NCI-H2196 (cell line): ENCODE results near the gene BTBD18.

ENCODE experiments used
- DNase-seq: peaks from one replicate; lab custom pipeline; 2025; ENCODE audit not compliant: unreplicated experiment; lab: John Stamatoyannopoulos, UW

The BTBD18 gene

DNA sequence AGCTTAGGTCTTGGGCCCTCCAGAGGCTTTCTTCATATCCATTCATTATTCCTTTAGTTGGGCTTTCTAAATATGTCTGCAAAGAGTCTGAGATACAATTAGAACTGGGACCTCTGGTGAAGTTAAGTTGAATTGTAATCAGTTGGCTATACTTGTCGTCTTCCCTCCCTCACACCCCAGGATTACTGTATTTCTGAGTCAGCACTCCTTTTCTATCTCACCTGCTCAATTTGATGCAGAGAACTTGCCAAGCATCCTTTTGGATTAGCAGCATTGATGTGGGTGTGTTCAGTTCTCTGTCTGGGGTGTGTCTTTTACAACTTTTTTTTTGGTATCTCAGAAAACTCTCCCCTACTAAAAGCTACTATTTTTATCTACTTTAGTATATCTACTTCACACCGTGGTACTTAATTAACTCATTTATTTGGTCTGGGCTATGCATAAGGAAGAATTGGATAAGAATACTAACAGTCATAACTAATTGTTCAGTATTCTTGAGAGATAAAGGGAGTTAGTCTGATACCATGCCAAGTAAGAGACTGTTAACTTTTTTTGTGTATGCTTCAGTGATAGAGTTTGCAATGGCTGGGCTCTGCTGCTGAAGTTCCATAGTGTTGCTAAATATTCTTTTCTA, 25.1 kb upstream of the BTBD18 start:
- no peak for DNase-seq

DNA sequence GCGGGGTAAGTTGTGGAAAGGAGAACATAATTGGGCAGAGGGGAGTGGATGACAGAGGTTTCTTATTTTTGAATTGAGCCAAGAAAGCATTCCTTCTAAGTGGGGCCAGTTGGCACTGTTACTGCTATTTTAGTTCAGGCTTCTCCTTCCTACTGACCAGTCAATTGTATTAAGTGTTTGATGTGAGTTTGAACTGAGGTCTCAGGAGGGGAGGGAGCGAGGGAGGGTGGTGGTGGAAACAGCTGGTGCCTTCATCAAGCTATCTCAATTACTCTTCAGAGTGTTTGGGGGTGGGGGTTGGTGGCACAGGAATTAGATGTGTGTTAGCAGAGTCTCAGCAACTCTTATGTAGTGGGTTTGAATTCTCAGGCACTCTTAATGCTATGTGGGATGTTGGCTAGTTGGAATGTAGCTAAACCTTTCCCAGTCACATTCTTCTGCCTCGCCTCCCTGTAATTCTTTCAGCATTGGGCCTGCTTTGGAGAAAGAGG, 24.5 kb upstream of the BTBD18 start:
- no peak for DNase-seq

DNA sequence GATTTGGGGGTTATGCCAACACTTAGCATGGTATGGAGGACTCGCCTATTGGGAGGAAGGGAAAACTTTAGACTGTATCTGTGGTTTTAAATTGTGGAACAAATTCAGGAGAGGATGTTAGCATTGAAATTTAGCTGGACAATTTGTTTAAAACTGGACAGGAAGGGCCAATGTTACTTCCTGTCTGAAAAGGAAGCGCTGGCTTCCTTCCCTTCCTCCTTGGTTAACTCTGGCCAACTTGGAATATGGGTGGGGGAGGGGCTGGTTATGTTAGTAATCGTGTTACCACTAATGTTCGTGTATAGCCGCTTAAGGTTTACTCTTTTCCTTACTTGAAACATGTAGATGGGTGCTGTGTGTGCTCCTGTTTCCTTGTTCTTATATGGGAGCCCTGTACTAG, 23.9 kb upstream of the BTBD18 start:
- DNase-seq: no peak

DNA sequence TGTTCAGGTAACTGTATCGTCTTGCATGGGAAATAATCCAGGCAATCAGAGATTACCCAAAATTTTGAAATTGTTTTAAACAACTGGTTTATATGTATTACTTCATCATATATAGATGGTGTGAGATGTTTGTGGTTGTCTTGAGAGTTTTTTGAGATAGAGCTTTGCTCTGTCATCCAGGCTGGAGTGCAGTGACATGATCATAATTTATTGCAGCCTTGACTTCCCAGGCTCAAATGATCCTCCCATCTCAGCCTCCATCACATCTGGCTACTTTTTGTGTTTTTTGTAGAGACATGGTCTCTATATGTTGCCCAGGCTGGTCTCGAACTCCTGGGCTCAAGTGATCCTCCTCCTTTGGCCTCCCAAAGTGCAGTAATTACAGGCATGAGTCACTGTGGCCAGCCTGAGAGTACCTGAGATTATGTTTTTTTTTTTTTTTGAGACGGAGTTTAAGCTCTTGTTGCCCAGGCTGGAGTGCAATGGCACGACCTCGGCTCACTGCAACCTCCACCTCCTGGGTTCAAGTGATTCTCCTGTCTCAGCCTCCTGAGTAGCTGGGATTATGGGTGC, 21.5 kb upstream of the BTBD18 start:
- DNase-seq: no peak

DNA sequence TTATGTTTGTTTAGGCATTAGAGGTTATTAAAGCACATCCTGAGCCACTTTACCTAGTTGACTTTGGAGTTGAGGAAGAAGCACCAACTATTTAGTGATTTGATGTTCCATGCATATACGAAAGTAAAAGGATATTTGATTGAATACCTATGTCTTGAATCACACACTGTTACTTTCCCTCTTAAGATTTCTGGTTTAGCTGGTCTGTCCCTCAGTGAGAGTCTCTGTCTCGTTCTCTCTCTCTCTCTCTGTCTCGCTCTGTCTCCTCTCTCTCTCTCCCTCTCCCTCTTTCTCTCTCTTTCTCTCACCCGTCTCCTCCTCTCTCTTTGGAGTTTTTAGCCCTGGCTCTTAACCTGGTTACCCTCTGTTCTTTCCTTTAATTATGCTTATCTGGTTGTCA, 20.9 kb upstream of the BTBD18 start:
- DNase-seq: no peak

DNA sequence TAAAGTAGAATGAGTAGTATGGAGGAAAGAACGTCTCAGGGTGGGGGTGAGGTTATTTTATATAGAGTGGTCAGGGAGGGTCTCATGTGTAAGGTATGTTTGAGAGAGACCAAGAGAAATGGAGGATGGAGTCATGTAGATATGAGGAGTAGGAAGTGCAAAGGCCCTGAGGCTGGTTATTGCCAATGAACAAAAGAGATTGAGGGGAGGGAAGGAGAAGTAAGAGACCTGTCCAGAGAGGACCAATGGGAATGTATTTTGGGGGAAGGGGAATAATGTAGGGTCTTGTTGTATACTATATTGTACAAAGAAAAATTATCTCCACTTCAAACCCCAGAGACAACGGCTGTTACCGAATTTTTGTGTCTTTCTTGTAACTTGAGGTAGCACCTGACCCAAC, 19.7 kb upstream of the BTBD18 start:
- no peak for DNase-seq

DNA sequence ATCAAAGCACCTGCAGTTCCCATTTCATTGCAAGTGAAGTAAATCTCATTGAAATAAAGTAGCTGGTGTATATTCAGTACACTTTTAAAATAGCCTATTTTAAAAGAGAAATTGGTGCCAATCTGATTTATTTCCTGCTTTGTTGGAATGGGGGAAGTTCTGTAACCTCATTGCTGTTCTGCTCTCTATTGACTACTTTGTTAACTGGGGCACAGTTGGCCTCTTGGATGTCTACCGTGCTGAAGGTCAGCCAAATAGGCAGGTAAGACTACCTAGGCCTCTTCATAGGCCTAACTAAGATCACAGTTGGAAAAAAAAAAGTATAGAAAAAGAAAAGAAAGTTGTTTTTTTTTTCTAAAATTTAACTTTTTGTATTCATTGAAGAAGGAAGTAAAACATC, 19.2 kb upstream of the BTBD18 start:
- DNase-seq: no peak

DNA sequence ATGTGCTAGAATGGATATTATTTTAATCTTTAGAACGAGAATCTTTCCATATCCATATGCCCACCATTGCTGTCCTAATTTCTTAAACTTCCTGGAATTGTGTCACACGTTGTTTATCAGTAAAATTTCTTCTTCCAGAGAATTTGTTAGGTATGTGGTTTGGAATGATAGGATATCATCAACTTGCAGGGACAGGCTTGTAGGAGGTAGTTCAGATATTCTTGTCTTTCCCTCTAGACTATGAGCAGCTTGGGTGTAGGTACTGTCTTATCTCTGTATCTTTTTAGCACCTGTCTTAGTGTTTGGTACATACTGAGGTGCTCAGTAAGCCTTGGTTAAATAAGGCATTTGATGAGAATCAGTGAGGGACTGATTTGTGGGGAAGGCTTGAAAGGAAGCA, 13.4 kb upstream of the BTBD18 start:
- DNase-seq: no peak

DNA sequence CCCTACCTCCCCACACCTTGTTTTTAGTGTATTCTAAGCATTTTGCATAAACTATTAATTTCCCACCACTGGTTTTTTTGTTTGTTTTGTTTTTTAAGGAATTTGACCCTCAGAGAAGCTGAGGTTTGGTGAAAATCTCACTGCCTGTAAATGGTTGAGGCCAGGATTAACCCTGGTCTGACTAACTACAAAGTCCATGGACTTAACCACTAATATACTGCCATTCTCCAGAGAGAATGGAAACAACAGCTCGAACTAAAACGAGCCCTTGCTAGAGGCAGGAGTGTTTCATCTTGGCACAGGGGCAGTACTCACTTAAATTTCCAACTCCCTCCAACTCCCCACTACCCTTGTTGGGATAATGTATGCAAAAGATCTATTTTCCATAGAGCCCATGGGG, 12.9 kb upstream of the BTBD18 start:
- DNase-seq: no peak

DNA sequence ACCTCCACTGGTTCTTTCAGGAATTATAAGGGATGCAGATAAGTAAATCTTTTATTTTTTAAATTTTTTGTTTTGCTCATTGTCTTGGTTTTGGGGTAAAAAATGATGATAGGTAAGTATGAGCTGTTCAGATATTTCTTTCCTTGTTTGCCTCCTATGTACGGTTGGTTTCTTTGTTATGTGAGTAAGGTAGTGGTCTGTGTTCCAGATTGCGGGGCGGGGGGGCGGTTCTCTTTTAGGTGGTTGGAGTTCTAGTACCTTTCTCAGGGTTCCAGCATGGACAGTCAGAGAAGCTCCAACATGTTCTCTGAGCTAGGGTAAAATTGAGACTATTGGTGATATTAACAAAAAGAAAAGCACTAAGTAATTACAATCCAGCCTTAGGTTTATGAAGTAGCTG, 12.4 kb upstream of the BTBD18 start:
- no peak for DNase-seq

DNA sequence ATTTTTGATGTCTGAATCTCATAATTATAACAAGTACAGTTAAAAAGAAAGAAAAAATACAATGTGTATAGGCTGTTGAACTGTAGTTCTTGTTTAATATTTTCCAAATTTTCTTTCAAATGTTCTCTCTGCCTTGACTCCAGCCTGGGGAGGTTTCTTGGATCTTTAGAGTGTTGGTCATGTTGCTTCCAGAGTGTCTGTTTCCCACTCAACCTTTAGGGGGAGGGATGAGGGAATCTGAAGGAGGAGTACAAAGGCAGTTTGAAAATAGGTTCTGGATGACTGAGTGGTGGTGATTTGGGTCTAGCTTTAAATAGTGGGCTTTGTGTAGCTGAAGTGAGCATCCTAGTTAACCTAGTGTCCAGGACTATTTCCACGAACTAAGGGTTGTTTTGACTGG, 11.9 kb upstream of the BTBD18 start:
- DNase-seq: no peak

DNA sequence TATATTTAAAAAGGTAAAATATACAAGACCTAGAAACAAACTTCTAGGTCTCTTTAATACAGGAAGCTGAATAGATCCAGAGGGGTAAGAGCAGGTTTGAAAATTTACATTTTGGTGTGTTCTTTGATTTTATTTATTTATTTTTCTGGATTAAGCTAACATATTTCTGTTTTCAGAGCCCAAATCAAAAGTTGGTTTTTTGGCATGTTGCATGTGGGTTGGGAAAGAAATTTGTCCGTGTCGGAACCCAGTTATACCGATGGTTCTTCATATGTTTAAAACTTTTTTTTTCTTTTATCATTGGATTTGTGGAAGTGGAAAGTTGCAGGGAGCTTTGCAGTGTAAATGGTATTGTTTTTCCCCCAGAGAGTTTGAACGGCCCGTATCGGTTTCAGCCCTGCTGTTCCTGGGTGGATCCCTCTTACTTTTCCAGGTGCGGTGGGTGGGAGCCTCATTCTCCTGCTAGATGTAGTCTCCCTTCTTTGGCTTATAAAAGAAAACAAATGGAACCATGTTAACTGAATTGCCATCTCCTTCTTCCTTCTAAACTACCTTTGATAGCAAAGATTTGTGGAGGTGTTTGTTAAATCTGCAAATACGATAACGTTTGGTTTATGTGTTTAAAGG, 10.7 kb upstream of the BTBD18 start:
- DNase-seq: no peak

DNA sequence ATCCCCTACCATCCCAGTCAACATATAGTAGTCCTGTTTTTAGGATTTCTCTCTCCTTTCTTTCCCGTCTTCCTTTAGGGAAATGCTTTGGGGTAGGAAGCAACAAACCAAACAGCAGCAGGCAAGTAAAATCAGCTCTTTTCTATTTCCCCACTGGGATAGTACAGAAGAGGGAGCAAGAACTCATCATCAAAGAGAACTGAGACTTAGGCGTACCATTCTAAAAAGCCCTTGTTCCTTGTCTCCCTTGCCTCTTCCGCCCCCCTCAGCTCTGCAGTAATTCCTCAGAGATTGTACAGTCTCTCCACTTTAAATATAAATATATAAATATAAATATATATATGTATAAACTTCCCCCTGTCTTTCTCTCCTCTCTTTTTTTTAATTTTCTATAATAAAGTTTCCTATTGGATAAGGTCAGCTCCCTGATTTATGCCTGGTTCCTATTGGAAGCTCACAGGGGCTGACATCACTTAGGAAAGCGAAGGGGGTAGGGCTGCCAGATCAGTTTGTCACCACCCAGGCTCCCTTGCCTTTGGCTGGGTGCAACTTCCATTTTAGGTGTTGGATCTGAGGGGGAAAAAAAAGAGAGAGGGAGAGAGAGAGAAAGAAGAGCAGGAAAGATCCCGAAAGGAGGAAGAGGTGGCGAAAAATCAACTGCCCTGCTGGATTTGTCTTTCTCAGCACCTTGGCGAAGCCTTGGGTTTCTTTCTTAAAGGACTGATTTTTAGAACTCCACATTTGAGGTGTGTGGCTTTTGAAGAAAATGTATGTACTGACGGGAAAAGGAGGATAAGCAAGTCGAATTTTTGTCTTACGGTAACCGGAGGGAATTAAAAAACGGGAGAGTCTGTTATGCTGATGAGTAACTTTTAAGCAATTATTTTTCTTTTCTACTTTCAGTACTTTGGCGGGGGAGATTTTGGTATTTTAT, 9.9 kb upstream of the BTBD18 start, which contains the start of gene CTNND1:
Gene CTNND1 (plus strand): TSS at position 502 of the 934 bp plus-strand sequence. CDS start 29,677 bp downstream, outside the sequence.
- DNase-seq: peak; percentile 88

DNA sequence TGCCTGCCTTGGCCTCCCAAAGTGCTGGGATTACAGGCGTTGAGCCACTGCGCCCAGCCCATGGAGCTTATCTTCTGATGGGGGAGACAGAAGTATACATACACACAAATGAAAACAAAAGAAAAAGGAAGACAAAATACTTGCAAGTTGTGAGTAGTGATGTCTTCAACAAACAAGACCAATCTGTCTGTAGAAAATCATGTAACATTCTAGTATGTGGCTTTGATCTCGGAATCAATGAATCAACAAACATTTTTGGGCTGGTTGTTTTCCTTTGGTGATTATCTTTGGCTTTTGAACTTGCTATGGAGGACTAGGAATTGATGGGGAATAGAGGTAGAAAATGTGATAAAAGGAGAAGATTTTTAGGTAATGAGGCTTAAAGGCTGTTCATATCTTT, 6.6 kb upstream of the BTBD18 start:
- DNase-seq: no peak

DNA sequence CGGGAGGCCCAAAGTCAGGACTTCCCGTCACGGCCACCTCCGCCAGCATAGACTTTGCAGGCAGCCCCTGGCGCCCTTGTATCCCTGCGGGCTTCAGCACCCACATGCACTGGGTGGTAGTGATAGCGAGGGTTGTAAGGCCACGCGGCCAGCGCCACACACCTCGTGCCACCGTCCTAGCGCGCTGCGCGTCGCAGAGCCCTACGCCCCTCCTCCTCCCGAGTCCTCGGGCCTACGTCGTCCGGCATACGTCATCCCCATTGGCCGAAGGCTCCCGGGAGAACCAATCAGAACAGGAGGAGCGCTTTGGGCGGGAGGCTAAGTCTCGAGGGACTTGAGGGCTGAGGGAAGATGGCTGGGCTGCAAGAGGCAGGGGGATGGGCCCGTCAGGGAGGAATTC, 1.3 kb upstream of the BTBD18 start:
- no peak for DNase-seq

DNA sequence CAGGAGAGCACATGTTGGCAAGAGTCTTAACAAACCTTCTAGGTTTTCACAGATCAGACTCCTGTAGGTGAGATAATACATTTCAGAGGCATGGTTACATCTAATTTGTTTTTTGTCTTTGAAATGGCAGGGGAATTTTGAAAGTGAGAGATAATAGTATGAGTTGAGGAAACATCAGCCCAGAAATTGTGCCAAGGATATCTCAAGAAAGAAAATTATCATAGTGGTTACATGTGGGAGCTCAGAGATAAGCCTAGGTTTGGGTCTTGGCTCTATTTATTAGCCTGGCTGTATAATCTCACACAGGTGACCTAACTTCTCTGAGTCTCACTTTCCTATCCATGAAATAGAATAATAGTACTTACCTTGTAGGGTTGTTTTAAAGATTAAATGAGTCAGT, 443 bp downstream of the BTBD18 start:
- DNase-seq: no peak

DNA sequence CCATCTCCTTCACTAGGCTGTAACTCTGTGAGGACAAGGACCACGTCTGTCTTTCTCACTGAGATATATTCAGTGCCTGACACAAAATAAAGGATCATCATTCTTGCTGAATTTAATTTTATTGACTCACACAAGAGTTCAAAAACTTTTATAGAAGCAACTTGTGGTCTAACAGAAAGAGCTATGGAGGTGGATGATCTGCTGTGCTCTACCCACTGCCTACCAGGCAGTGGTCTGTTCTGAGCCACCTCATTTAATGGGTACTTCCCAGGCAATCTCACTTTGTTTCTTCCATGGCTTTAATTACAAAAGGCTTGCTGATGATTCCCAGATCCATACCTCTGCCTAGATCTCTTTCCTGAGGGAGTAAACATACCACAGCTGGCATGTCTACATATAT, 4.7 kb downstream of the BTBD18 start:
- no peak for DNase-seq

DNA sequence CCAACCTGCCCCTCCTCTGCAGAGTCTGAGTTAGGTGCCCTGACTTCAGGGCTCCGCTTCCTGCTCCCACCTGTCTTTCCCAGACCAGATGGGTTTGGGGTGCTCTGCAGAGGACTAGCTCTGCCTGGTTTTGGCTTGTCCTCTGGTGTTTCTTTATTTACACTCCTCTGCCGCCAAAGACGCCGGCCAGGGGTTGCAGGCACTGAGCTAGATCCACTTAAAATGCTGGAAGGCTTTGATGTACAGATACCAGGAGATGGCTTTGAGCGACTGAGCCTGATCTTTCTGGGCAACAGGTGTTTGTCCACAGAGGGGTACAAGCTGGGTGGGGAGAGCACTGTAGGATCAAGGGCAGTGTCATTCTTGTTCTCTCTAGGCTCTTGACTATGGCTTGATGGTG, 6.4 kb downstream of the BTBD18 start:
- DNase-seq: no peak

DNA sequence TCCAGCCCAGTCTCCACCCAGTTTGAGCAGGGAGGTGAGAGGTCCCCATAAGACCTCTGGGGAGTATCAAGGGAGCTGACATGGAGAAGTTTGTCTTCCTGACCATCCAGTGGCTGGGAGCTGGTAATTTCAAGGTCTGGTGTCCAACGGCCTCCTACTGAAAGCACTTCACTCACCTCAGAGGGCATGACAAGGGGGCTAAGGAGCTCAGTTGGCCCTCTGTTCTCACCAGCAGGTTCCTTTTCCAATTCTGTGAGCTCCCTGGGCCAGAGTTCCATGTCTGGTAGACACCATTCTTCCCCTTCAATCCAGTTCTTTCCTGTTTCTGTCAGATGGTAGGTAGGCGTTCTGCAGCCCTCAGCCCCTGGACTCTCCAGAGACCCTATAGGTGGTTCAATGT, 7.3 kb downstream of the BTBD18 start:
- no peak for DNase-seq

DNA sequence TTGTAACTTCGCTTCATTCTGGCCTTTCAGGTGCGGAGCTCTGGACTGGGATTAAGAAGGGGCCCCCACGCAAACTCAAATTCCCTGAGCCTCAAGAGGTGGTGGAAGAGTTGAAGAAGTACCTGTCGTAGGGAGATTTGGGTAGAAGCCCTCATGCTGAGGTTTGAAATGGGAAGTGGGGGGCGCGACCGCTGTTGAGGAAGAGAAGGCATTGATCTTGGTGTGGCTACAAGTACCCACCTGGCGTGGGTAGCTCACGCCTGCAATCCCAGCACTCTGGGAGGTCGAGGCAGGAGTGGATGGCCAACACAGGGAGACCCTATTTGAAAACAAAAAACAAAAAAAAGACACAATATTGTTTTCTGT, 9.5 kb downstream of the BTBD18 start:
- no peak for DNase-seq
